HepG2 (cell line): ENCODE results near the gene PAK6. TPM values are rescaled to one million over a fixed set of nuclear protein-coding genes. Genes with fewer than 3 reads are reported as not detected.
A peak's percentile ranks its signal among the peaks of the same experiment; 100 is the strongest.

ENCODE experiments used
- AKNA ChIP-seq: sonication (generic); formaldehyde crosslinking; IDR thresholded peaks from 2 replicates; pipeline ENCODE4 v1.4.0; 2020; ENCODE audit warnings: missing genetic modification reagents, borderline replicate concordance
- ATF7 ChIP-seq, 2 experiments: fragments of 450-650 bp in 1 of 2; sonication (generic) in 1 of 2; formaldehyde crosslinking in 1 of 2; IDR thresholded peaks; 2 replicates each; pipeline versions ENCODE4 v1.4.0 to v1.6.1; 2016 to 2020; ENCODE audit warnings: antibody characterized with exemption in 1 of 2, mild to moderate bottlenecking in 1 of 2, missing genetic modification reagents in 1 of 2
- JUN ChIP-seq: sonication (generic); formaldehyde crosslinking; IDR thresholded peaks from 2 replicates; pipeline ENCODE4 v1.4.0; 2020; ENCODE audit warnings: mild to moderate bottlenecking, missing genetic modification reagents
- KDM4B ChIP-seq: sonication (generic); formaldehyde crosslinking; IDR thresholded peaks from 2 replicates; pipeline ENCODE4 v1.4.0; 2020; ENCODE audit warnings: missing genetic modification reagents
- PLSCR1 ChIP-seq: sonication (generic); formaldehyde crosslinking; IDR thresholded peaks from 2 replicates; pipeline ENCODE4 v1.5.0; 2020; ENCODE audit warnings: missing genetic modification reagents, mild to moderate bottlenecking, borderline replicate concordance
- SOX6 ChIP-seq, 2 experiments: fragments of 450-650 bp in 1 of 2; sonication (generic) in 1 of 2; formaldehyde crosslinking in 1 of 2; IDR thresholded peaks; 2 replicates each; pipeline versions ENCODE4 v1.4.0 to v1.6.1; 2017 to 2020; ENCODE audit warnings: antibody characterized with exemption in 1 of 2, mild to moderate bottlenecking in 1 of 2, missing genetic modification reagents in 1 of 2
- YEATS4 ChIP-seq: sonication (generic); formaldehyde crosslinking; IDR thresholded peaks from 2 replicates; pipeline ENCODE4 v1.4.0; 2020; ENCODE audit warnings: missing genetic modification reagents, borderline replicate concordance
- ZBTB34 ChIP-seq: sonication (generic); formaldehyde crosslinking; IDR thresholded peaks from 2 replicates; pipeline ENCODE4 v1.8.0; 2022; ENCODE audit warnings: mild to moderate bottlenecking, missing genetic modification reagents
- ZNF142 ChIP-seq: sonication (generic); formaldehyde crosslinking; IDR thresholded peaks from 2 replicates; pipeline ENCODE4 v1.4.0; 2020; ENCODE audit warnings: missing genetic modification reagents
- ZNF496 ChIP-seq: sonication (generic); formaldehyde crosslinking; IDR thresholded peaks from 2 replicates; pipeline ENCODE4 v1.8.1; 2023; ENCODE audit warnings: mild to moderate bottlenecking, moderate library complexity, missing genetic modification reagents; ENCODE audit not compliant: insufficient replicate concordance
- ZNF503 ChIP-seq: sonication (generic); formaldehyde crosslinking; IDR thresholded peaks from 2 replicates; pipeline ENCODE4 v1.4.0; 2020; ENCODE audit warnings: missing genetic modification reagents
- ZNF747 ChIP-seq: sonication (generic); formaldehyde crosslinking; IDR thresholded peaks from 2 replicates; pipeline ENCODE4 v1.8.1; 2023; ENCODE audit warnings: missing genetic modification reagents, mild to moderate bottlenecking, borderline replicate concordance
- polyA plus RNA-seq, 8 experiments: library from polyadenylated mRNA; depleted of rRNA in 3 of 8; stranded (reverse) in 7 of 8; unstranded in 1 of 8; fragments of >200 nt; fragmentation: Illumina TruSeq in 4 of 8; extraction: Trizol in 4 of 8; gene quantifications; 2 replicates each; pipeline versions ENCODE4 v1.2.1 to v1.2.3, GENCODE V29; 2011 to 2016; ENCODE audit warnings: low read depth in 4 of 8, missing spikeins in 1 of 8, mixed read lengths in 1 of 8; ENCODE audit not compliant: insufficient read depth in 1 of 8
- total RNA-seq, 5 experiments: library from RNA; depleted of rRNA; stranded (reverse); fragments of >200 nt; fragmentation: Illumina TruSeq; extraction: Trizol; gene quantifications; 2 replicates each; pipeline ENCODE4 v1.2.3, GENCODE V29; 2016; ENCODE audit warnings: low read depth in 1 of 5

Gene PAK6
- total and polyA plus RNA-seq, 2 of the 13 experiments (the other 11 are each of a cell fraction or from before 2014, with no cell fraction given), result 0.07 TPM; not detected in 1

GRCh38 chr15:40279437-40280141 is 40.7 kb downstream of the PAK6 start (continued):
- TF ChIP-seq ATF7 (IDR thresholded peaks at IDR 0.05), result no peak
- TF ChIP-seq ATF7 (CRISPR knock-in tag; IDR thresholded peaks at IDR 0.05), result no peak
- TF ChIP-seq ZNF496 (CRISPR knock-in tag), result no peak
- TF ChIP-seq KDM4B (CRISPR knock-in tag), result no peak
- no peak for TF ChIP-seq ZNF747 (CRISPR knock-in tag)
- no peak for TF ChIP-seq AKNA (CRISPR knock-in tag)
- TF ChIP-seq JUN (CRISPR knock-in tag), result no peak
- no peak for TF ChIP-seq YEATS4
- TF ChIP-seq SOX6 (IDR thresholded peaks at IDR 0.05), result no peak
- TF ChIP-seq SOX6 (CRISPR knock-in tag; IDR thresholded peaks at IDR 0.05), result 0 out of 2 replicates have a peak, but pooled peaks have one; percentile 38
- no peak for TF ChIP-seq ZBTB34 (CRISPR knock-in tag)
- TF ChIP-seq ZNF142 (CRISPR knock-in tag), result no peak
- TF ChIP-seq PLSCR1 (CRISPR knock-in tag), result no peak
- TF ChIP-seq ZNF503 (CRISPR knock-in tag), result no peak
